Astrocyte (in vitro differentiated cells and primary cell): ENCODE measurements around the gene BIRC6.

Source experiments
- EZH2 ChIP-seq: IDR thresholded peaks from 2 replicates; pipeline ENCODE4 v1.6.1; 2012; ENCODE audit warnings: mild to moderate bottlenecking, low read length, inconsistent platforms; ENCODE audit not compliant: insufficient read depth
- TF ChIP-seq, protein P1 (sequence below): IDR thresholded peaks from 2 replicates; pipeline ENCODE4 v1.5.1; 2011; ENCODE audit warnings: low read depth, mild to moderate bottlenecking, inconsistent platforms, low read length, moderate library complexity; ENCODE audit not compliant: insufficient read depth

DNA sequence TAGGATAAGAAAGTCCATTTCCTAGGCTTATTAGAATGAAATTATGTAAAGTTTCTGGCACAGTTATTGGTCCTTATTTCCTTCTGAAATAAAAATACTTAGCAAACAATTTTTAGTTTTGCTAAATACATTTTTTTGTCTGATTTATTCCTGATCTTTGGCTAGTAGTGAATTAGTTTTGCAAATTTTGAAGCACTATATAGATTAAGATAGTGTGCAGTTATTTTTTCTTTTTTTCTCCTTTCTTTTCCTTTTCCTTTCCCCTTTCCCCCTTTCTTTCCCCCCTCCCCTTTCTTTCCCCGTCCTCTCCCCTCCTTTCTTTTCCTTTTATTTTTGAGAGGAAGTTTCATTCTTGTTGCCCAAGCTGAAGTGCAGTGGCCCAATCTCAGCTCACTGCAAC is 59.7 kb downstream of the BIRC6 start:
- TF ChIP-seq, protein P1, sequence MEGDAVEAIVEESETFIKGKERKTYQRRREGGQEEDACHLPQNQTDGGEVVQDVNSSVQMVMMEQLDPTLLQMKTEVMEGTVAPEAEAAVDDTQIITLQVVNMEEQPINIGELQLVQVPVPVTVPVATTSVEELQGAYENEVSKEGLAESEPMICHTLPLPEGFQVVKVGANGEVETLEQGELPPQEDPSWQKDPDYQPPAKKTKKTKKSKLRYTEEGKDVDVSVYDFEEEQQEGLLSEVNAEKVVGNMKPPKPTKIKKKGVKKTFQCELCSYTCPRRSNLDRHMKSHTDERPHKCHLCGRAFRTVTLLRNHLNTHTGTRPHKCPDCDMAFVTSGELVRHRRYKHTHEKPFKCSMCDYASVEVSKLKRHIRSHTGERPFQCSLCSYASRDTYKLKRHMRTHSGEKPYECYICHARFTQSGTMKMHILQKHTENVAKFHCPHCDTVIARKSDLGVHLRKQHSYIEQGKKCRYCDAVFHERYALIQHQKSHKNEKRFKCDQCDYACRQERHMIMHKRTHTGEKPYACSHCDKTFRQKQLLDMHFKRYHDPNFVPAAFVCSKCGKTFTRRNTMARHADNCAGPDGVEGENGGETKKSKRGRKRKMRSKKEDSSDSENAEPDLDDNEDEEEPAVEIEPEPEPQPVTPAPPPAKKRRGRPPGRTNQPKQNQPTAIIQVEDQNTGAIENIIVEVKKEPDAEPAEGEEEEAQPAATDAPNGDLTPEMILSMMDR: no peak
- TF ChIP-seq EZH2: no peak
